Measurements from ENCODE around the gene POU3F1.
A peak's percentile ranks its signal among the peaks of the same experiment; 100 is the strongest.

The POU3F1 gene

GRCh38 chr1:38077523-38078147 lies 31.0 kb upstream of the POU3F1 start:
- Histone ChIP-seq H3K27me3 (ENCODE audit: insufficient read depth, low read depth, severe bottlenecking) (no peaks in the 10 kb centered on the region), H3K36me3 (no peaks in the 10 kb centered on the region), H3K4me3 (ENCODE audit: low read depth, low read length) (no peak overlapping the region), H3K27ac (no peak overlapping the region), H3K9me3 (ENCODE audit: severe bottlenecking) (no peaks in the 10 kb centered on the region)
- no peak for TF ChIP-seq CTCF (IDR thresholded peaks at IDR 0.05; ENCODE audit: low read depth, low read length)
- DNase-seq, result no peak

GRCh38 chr1:38076455-38076854 lies 29.9 kb upstream of the POU3F1 start:
- H3K36me3 ChIP-seq, result no peaks in the 10 kb centered on the region
- no peak for TF ChIP-seq CTCF (IDR thresholded peaks at IDR 0.05; ENCODE audit: low read depth, low read length)
- no peak for DNase-seq
- H3K27me3 ChIP-seq (ENCODE audit: insufficient read depth, low read depth, severe bottlenecking), result no peaks in the 10 kb centered on the region
- H3K4me3 ChIP-seq (ENCODE audit: low read depth, low read length), result no peak overlapping the region
- no peaks in the 10 kb centered on the region for H3K9me3 ChIP-seq (ENCODE audit: severe bottlenecking)
- H3K27ac ChIP-seq, result no peak overlapping the region; the same call in none of the 2 replicates

- no peaks in the 10 kb centered on the region for H3K36me3 ChIP-seq
- TF ChIP-seq CTCF (IDR thresholded peaks at IDR 0.05; ENCODE audit: low read depth, low read length), result no peak
- H3K27me3 ChIP-seq (ENCODE audit: insufficient read depth, low read depth, severe bottlenecking), result no peaks in the 10 kb centered on the region
- no peak overlapping the region; the same call in 1 of the 2 replicates for H3K27ac ChIP-seq
- H3K9me3 ChIP-seq (ENCODE audit: severe bottlenecking), result no peaks in the 10 kb centered on the region
- DNase-seq, result peak; percentile 22
- H3K4me3 ChIP-seq (ENCODE audit: low read depth, low read length), result no peak overlapping the region
Measured at GRCh38 chr1:38076038-38076437, 29.4 kb upstream of the POU3F1 start.

- Histone ChIP-seq H3K9me3 (ENCODE audit: severe bottlenecking) (no peaks in the 10 kb centered on the region), H3K27me3 (ENCODE audit: insufficient read depth, low read depth, severe bottlenecking) (no peaks in the 10 kb centered on the region), H3K27ac (no peak overlapping the region), H3K4me3 (ENCODE audit: low read depth, low read length) (no peak overlapping the region), H3K36me3 (no peaks in the 10 kb centered on the region)
- DNase-seq, result no peak
- TF ChIP-seq CTCF (IDR thresholded peaks at IDR 0.05; ENCODE audit: low read depth, low read length), result no peak
Measured at GRCh38 chr1:38075191-38075590, 28.6 kb upstream of the POU3F1 start.

- no peak for DNase-seq
- Histone ChIP-seq H3K27ac (no peak overlapping the region), H3K27me3 (ENCODE audit: insufficient read depth, low read depth, severe bottlenecking) (no peaks in the 10 kb centered on the region), H3K9me3 (ENCODE audit: severe bottlenecking) (no peaks in the 10 kb centered on the region), H3K36me3 (no peaks in the 10 kb centered on the region), H3K4me3 (ENCODE audit: low read depth, low read length) (no peak overlapping the region)
- no peak for TF ChIP-seq CTCF (IDR thresholded peaks at IDR 0.05; ENCODE audit: low read depth, low read length)
Measured at GRCh38 chr1:38074302-38074677, 27.7 kb upstream of the POU3F1 start.

Measured in WERI-Rb-1 (cell line).